ENCODE data around the gene NLK.
A peak's percentile ranks its signal among the peaks of the same experiment; 100 is the strongest.
"Not testable (repeated sequence)": the region's sequence is repeated elsewhere in the genome, so short reads cannot be mapped to it uniquely, and the experiment has no call there.

The NLK gene

GRCh38 chr17:28069061-28069460, 26.6 kb downstream of the NLK start:
- Histone ChIP-seq H3K4me3 (ENCODE audit: low read length in 2 of 2) (no peak overlapping the region), H3K27ac (ENCODE audit: low read depth in 2 of 2, low read length in 2 of 2) (no peak overlapping the region), H3K27me3 (ENCODE audit: control insufficient read depth in 2 of 2, insufficient read depth in 2 of 2, low read length in 2 of 2) (no peaks in the 10 kb centered on the region), H3K9me3 (ENCODE audit: control insufficient read depth in 2 of 2, low read length in 2 of 2) (no peaks in the 10 kb centered on the region), H3K4me1 (ENCODE audit: control insufficient read depth in 2 of 2, insufficient read depth in 2 of 2, low read length in 2 of 2) (no peaks in the 10 kb centered on the region), H3K36me3 (ENCODE audit: control insufficient read depth in 2 of 2, insufficient read depth in 2 of 2, low read length in 2 of 2) (no peaks in the 10 kb centered on the region), H3K9ac (ENCODE audit: low read depth in 1 of 2, low read length in 2 of 2) (no peak overlapping the region)

GRCh38 chr17:28071179-28071578, 28.7 kb downstream of the NLK start:
- Histone ChIP-seq H3K27ac (ENCODE audit: low read depth in 2 of 2, low read length in 2 of 2) (no peak overlapping the region), H3K9ac (ENCODE audit: low read depth in 1 of 2, low read length in 2 of 2) (no peak overlapping the region)

GRCh38 chr17:28071891-28072606, 29.6 kb downstream of the NLK start:
- Histone ChIP-seq H3K36me3 (ENCODE audit: control insufficient read depth in 2 of 2, insufficient read depth in 2 of 2, low read length in 2 of 2) (no peaks in the 10 kb centered on the region), H3K4me1 (ENCODE audit: control insufficient read depth in 2 of 2, insufficient read depth in 2 of 2, low read length in 2 of 2) (no peaks in the 10 kb centered on the region), H3K27ac (ENCODE audit: low read depth in 2 of 2, low read length in 2 of 2) (no peak overlapping the region), H3K9me3 (ENCODE audit: control insufficient read depth in 2 of 2, low read length in 2 of 2) (no peaks in the 10 kb centered on the region), H3K9ac (ENCODE audit: low read depth in 1 of 2, low read length in 2 of 2) (no peak overlapping the region), H3K27me3 (ENCODE audit: control insufficient read depth in 2 of 2, insufficient read depth in 2 of 2, low read length in 2 of 2) (no peaks in the 10 kb centered on the region), H3K4me3 (ENCODE audit: low read length in 2 of 2) (no peak overlapping the region)

More at GRCh38 chr17:28071179-28071578, 28.7 kb downstream of the NLK start:
- Histone ChIP-seq H3K27me3 (ENCODE audit: control insufficient read depth in 2 of 2, insufficient read depth in 2 of 2, low read length in 2 of 2) (no peaks in the 10 kb centered on the region), H3K36me3 (ENCODE audit: control insufficient read depth in 2 of 2, insufficient read depth in 2 of 2, low read length in 2 of 2) (no peaks in the 10 kb centered on the region), H3K4me1 (ENCODE audit: control insufficient read depth in 2 of 2, insufficient read depth in 2 of 2, low read length in 2 of 2) (no peaks in the 10 kb centered on the region), H3K4me3 (ENCODE audit: low read length in 2 of 2) (no peak overlapping the region), H3K9me3 (ENCODE audit: control insufficient read depth in 2 of 2, low read length in 2 of 2) (no peaks in the 10 kb centered on the region)

- Histone ChIP-seq H3K4me1 (ENCODE audit: control insufficient read depth in 2 of 2, insufficient read depth in 2 of 2, low read length in 2 of 2) (no peaks in the 10 kb centered on the region), H3K27me3 (ENCODE audit: control insufficient read depth in 2 of 2, insufficient read depth in 2 of 2, low read length in 2 of 2) (no peaks in the 10 kb centered on the region), H3K4me3 (ENCODE audit: low read length in 2 of 2) (no peak overlapping the region), H3K9me3 (ENCODE audit: control insufficient read depth in 2 of 2, low read length in 2 of 2) (no peaks in the 10 kb centered on the region), H3K36me3 (ENCODE audit: control insufficient read depth in 2 of 2, insufficient read depth in 2 of 2, low read length in 2 of 2) (no peaks in the 10 kb centered on the region), H3K27ac (ENCODE audit: low read depth in 2 of 2, low read length in 2 of 2) (no peak overlapping the region), H3K9ac (ENCODE audit: low read depth in 1 of 2, low read length in 2 of 2) (no peak overlapping the region)
Measured at GRCh38 chr17:28072936-28073533, 30.6 kb downstream of the NLK start.

- Histone ChIP-seq H3K9ac (ENCODE audit: low read depth in 1 of 2, low read length in 2 of 2) (no peak overlapping the region), H3K4me3 (ENCODE audit: low read length in 2 of 2) (no peak overlapping the region), H3K27me3 (ENCODE audit: control insufficient read depth in 2 of 2, insufficient read depth in 2 of 2, low read length in 2 of 2) (no peaks in the 10 kb centered on the region), H3K4me1 (ENCODE audit: control insufficient read depth in 2 of 2, insufficient read depth in 2 of 2, low read length in 2 of 2) (peaks cover 0 to 2% of the 10 kb centered on the region in 2 donors), H3K9me3 (ENCODE audit: control insufficient read depth in 2 of 2, low read length in 2 of 2) (no peaks in the 10 kb centered on the region), H3K36me3 (ENCODE audit: control insufficient read depth in 2 of 2, insufficient read depth in 2 of 2, low read length in 2 of 2) (no peaks in the 10 kb centered on the region), H3K27ac (ENCODE audit: low read depth in 2 of 2, low read length in 2 of 2) (no peak overlapping the region)
Measured at GRCh38 chr17:28074010-28074409, 31.5 kb downstream of the NLK start.

- Histone ChIP-seq H3K27ac (ENCODE audit: low read depth in 2 of 2, low read length in 2 of 2) (no peak overlapping the region), H3K9me3 (ENCODE audit: control insufficient read depth in 2 of 2, low read length in 2 of 2) (no peaks in the 10 kb centered on the region), H3K9ac (ENCODE audit: low read depth in 1 of 2, low read length in 2 of 2) (no peak overlapping the region), H3K4me3 (ENCODE audit: low read length in 2 of 2) (no peak overlapping the region), H3K4me1 (ENCODE audit: control insufficient read depth in 2 of 2, insufficient read depth in 2 of 2, low read length in 2 of 2) (peaks cover 5 to 11% of the 10 kb centered on the region in 2 donors), H3K27me3 (ENCODE audit: control insufficient read depth in 2 of 2, insufficient read depth in 2 of 2, low read length in 2 of 2) (no peaks in the 10 kb centered on the region), H3K36me3 (ENCODE audit: control insufficient read depth in 2 of 2, insufficient read depth in 2 of 2, low read length in 2 of 2) (no peaks in the 10 kb centered on the region)
Measured at GRCh38 chr17:28076144-28076543, 33.7 kb downstream of the NLK start.

- peaks cover 9 to 18% of the 10 kb centered on the region in 2 donors for H3K4me1 ChIP-seq (ENCODE audit: control insufficient read depth in 2 of 2, insufficient read depth in 2 of 2, low read length in 2 of 2)
- H3K9me3 ChIP-seq (ENCODE audit: control insufficient read depth in 2 of 2, low read length in 2 of 2); H3K36me3 ChIP-seq (ENCODE audit: control insufficient read depth in 2 of 2, insufficient read depth in 2 of 2, low read length in 2 of 2); H3K9ac ChIP-seq (ENCODE audit: low read depth in 1 of 2, low read length in 2 of 2); H3K27me3 ChIP-seq (ENCODE audit: control insufficient read depth in 2 of 2, insufficient read depth in 2 of 2, low read length in 2 of 2); H3K4me3 ChIP-seq (ENCODE audit: low read length in 2 of 2); H3K27ac ChIP-seq (ENCODE audit: low read depth in 2 of 2, low read length in 2 of 2): not testable (repeated sequence)
Measured at GRCh38 chr17:28077140-28077539, 34.7 kb downstream of the NLK start.

- Histone ChIP-seq H3K4me1 (ENCODE audit: control insufficient read depth in 2 of 2, insufficient read depth in 2 of 2, low read length in 2 of 2) (peaks cover 13 to 24% of the 10 kb centered on the region in 2 donors), H3K36me3 (ENCODE audit: control insufficient read depth in 2 of 2, insufficient read depth in 2 of 2, low read length in 2 of 2) (no peaks in the 10 kb centered on the region), H3K27ac (ENCODE audit: low read depth in 2 of 2, low read length in 2 of 2) (no peak overlapping the region), H3K9ac (ENCODE audit: low read depth in 1 of 2, low read length in 2 of 2) (no peak overlapping the region), H3K9me3 (ENCODE audit: control insufficient read depth in 2 of 2, low read length in 2 of 2) (no peaks in the 10 kb centered on the region), H3K4me3 (ENCODE audit: low read length in 2 of 2) (no peak overlapping the region), H3K27me3 (ENCODE audit: control insufficient read depth in 2 of 2, insufficient read depth in 2 of 2, low read length in 2 of 2) (no peaks in the 10 kb centered on the region)
Measured at GRCh38 chr17:28078341-28079229, 36.1 kb downstream of the NLK start.

- H3K27ac ChIP-seq (ENCODE audit: low read depth in 2 of 2, low read length in 2 of 2), result peak overlapping the region in 1 of 2 donors; percentile 29
- no peak overlapping the region for H3K9ac ChIP-seq (ENCODE audit: low read depth in 1 of 2, low read length in 2 of 2)
- no peaks in the 10 kb centered on the region for H3K27me3 ChIP-seq (ENCODE audit: control insufficient read depth in 2 of 2, insufficient read depth in 2 of 2, low read length in 2 of 2)
Measured at GRCh38 chr17:28081467-28081866, 39.0 kb downstream of the NLK start.

GRCh38 chr17:28085766-28086165, 43.3 kb downstream of the NLK start:
- H3K4me3 ChIP-seq (ENCODE audit: low read length in 2 of 2), result no peak overlapping the region
- peaks cover 10 to 17% of the 10 kb centered on the region in 2 donors for H3K4me1 ChIP-seq (ENCODE audit: control insufficient read depth in 2 of 2, insufficient read depth in 2 of 2, low read length in 2 of 2)
- no peak overlapping the region for H3K27ac ChIP-seq (ENCODE audit: low read depth in 2 of 2, low read length in 2 of 2)
- no peaks in the 10 kb centered on the region for H3K27me3 ChIP-seq (ENCODE audit: control insufficient read depth in 2 of 2, insufficient read depth in 2 of 2, low read length in 2 of 2)
- H3K9me3 ChIP-seq (ENCODE audit: control insufficient read depth in 2 of 2, low read length in 2 of 2), result no peaks in the 10 kb centered on the region
- no peaks in the 10 kb centered on the region for H3K36me3 ChIP-seq (ENCODE audit: control insufficient read depth in 2 of 2, insufficient read depth in 2 of 2, low read length in 2 of 2)
- no peak overlapping the region for H3K9ac ChIP-seq (ENCODE audit: low read depth in 1 of 2, low read length in 2 of 2)

More at GRCh38 chr17:28081467-28081866, 39.0 kb downstream of the NLK start:
- no peaks in the 10 kb centered on the region for H3K36me3 ChIP-seq (ENCODE audit: control insufficient read depth in 2 of 2, insufficient read depth in 2 of 2, low read length in 2 of 2)
- H3K4me1 ChIP-seq (ENCODE audit: control insufficient read depth in 2 of 2, insufficient read depth in 2 of 2, low read length in 2 of 2), result peaks cover 13 to 24% of the 10 kb centered on the region in 2 donors
- no peak overlapping the region for H3K4me3 ChIP-seq (ENCODE audit: low read length in 2 of 2)
- no peaks in the 10 kb centered on the region for H3K9me3 ChIP-seq (ENCODE audit: control insufficient read depth in 2 of 2, low read length in 2 of 2)

Measured in mucosa of rectum (tissue), 2 donors.